Trophoblast cell (in vitro differentiated cells and primary cell): ENCODE measurements around the gene DGKB.

Experiments used
- DNase-seq, 2 donors: peaks; one replicate each; pipeline ENCODE4 v3.0.0-alpha.2; 2016
- H2AFZ ChIP-seq: 2 replicates; pipeline ENCODE4 v1.6.1; 2013; ENCODE audit warnings: low read length, moderate library complexity, mild to moderate bottlenecking; ENCODE audit not compliant: insufficient read depth, poor library complexity
- H2AK5ac ChIP-seq: 2 replicates; pipeline ENCODE4 v1.6.1; 2013; ENCODE audit warnings: mild to moderate bottlenecking, low read length
- H2BK120ac ChIP-seq: 2 replicates; pipeline ENCODE4 v1.6.1; 2013; ENCODE audit warnings: low read length, mild to moderate bottlenecking, moderate library complexity; ENCODE audit not compliant: insufficient read depth, poor library complexity
- H2BK12ac ChIP-seq: 2 replicates; pipeline ENCODE4 v1.6.1; 2013; ENCODE audit warnings: mild to moderate bottlenecking, low read length, moderate library complexity
- H2BK5ac ChIP-seq: 2 replicates; pipeline ENCODE4 v1.6.1; 2013; ENCODE audit warnings: low read length, low read depth, moderate library complexity, mild to moderate bottlenecking; ENCODE audit not compliant: poor library complexity
- H3K14ac ChIP-seq: 2 replicates; pipeline ENCODE4 v1.6.1; 2013; ENCODE audit warnings: mild to moderate bottlenecking, low read length
- H3K18ac ChIP-seq: 2 replicates; pipeline ENCODE4 v1.6.1; 2013; ENCODE audit warnings: mild to moderate bottlenecking, low read length
- H3K23ac ChIP-seq: 2 replicates; pipeline ENCODE4 v1.6.1; 2013; ENCODE audit warnings: low read length
- H3K27ac ChIP-seq: 2 replicates; pipeline ENCODE4 v1.5.1; 2013; ENCODE audit warnings: low read depth, mild to moderate bottlenecking, inconsistent platforms, low read length, moderate library complexity
- H3K27me3 ChIP-seq: 2 replicates; pipeline ENCODE4 v1.6.1; 2013; ENCODE audit warnings: inconsistent platforms, mild to moderate bottlenecking, low read length, moderate library complexity; ENCODE audit not compliant: insufficient read depth
- H3K36me3 ChIP-seq, 2 experiments: 1 replicate in 1 of 2; 2 replicates in 1 of 2; pipeline ENCODE4 v1.6.1; 2013; ENCODE audit warnings: low read length in 2 of 2, mild to moderate bottlenecking in 2 of 2, moderate library complexity in 1 of 2; ENCODE audit not compliant: insufficient read depth in 2 of 2, control insufficient read depth in 1 of 2
- H3K4ac ChIP-seq: 2 replicates; pipeline ENCODE4 v1.6.1; 2013; ENCODE audit warnings: low read depth, mild to moderate bottlenecking, low read length, moderate library complexity
- H3K4me1 ChIP-seq, 2 experiments: 1 replicate in 1 of 2; 2 replicates in 1 of 2; pipeline ENCODE4 v1.6.1; 2013; ENCODE audit warnings: low read length in 2 of 2, mild to moderate bottlenecking in 2 of 2, moderate library complexity in 1 of 2; ENCODE audit not compliant: insufficient read depth in 2 of 2, control insufficient read depth in 1 of 2
- H3K4me2 ChIP-seq: 2 replicates; pipeline ENCODE4 v1.6.1; 2013; ENCODE audit warnings: inconsistent platforms, mild to moderate bottlenecking, low read length, moderate library complexity
- H3K4me3 ChIP-seq: 2 replicates; pipeline ENCODE4 v1.5.1; 2013; ENCODE audit warnings: mild to moderate bottlenecking, low read depth, low read length, inconsistent platforms
- H3K79me1 ChIP-seq: one replicate; pipeline ENCODE4 v1.6.1; 2013; ENCODE audit warnings: low read length
- H3K79me2 ChIP-seq: 2 replicates; pipeline ENCODE4 v1.6.1; 2013; ENCODE audit warnings: low read length, mild to moderate bottlenecking; ENCODE audit not compliant: control insufficient read depth, insufficient read depth, poor library complexity
- H3K9ac ChIP-seq: 2 replicates; pipeline ENCODE4 v1.6.1; 2013; ENCODE audit warnings: mild to moderate bottlenecking, low read length
- H3K9me3 ChIP-seq: 2 replicates; pipeline ENCODE4 v1.6.1; 2013; ENCODE audit warnings: low read depth, mild to moderate bottlenecking, control low read depth, inconsistent platforms, low read length; ENCODE audit not compliant: insufficient read depth
- H4K12ac ChIP-seq: 2 replicates; pipeline ENCODE4 v1.6.1; 2013; ENCODE audit warnings: low read depth, mild to moderate bottlenecking, low read length, moderate library complexity
- H4K8ac ChIP-seq: 2 replicates; pipeline ENCODE4 v1.6.1; 2013; ENCODE audit warnings: low read depth, mild to moderate bottlenecking, low read length, moderate library complexity
- H4K91ac ChIP-seq: one replicate; pipeline ENCODE4 v1.6.1; 2013; ENCODE audit warnings: low read depth, mild to moderate bottlenecking, low read length, moderate library complexity
- WGBS: extraction: QIAGEN DNeasy Blood & Tissue Kit; methylation state at CpG from one replicate; pipeline ENCODE4 v1.1.7; 2013; ENCODE audit warnings: missing lambda C conversion rate; ENCODE audit not compliant: insufficient read length, insufficient coverage; ENCODE audit errors: extremely low coverage; 5-methylcytosine and 5-hydroxymethylcytosine counted together

Gene DGKB

DNA sequence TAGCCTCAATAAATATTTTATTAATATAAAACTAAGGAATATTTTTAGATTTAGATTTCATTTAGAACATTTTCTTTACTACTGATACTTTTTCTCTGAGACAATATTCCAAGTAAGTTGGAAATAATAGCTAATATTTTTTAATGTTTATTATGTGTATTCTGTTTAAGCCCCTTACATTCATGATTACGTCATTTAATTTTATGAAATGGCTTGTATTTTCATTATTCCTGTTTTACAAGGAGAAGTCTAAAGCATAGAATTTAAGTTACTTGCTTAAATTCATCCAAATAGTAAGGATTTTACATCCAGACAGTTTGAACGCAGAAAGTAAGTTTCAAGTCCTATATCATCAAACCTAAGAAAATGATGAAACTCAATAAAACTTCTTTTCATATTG is 6.1 kb downstream of the DGKB start:
- H3K4me1 ChIP-seq = no peaks in the 10 kb centered on the region
- DNase-seq = no peak
- no peak overlapping the region for H4K8ac ChIP-seq
- WGBS = no CpG with 5 or more reads among the region's 2 CpGs
- no peak overlapping the region for H2BK120ac ChIP-seq
- no peak overlapping the region for H3K23ac ChIP-seq
- no peak overlapping the region for H3K4me3 ChIP-seq
- H2BK5ac ChIP-seq = no peak overlapping the region
- no peak overlapping the region for H4K91ac ChIP-seq
- H3K4me2 ChIP-seq = no peak overlapping the region
- H3K27me3 ChIP-seq = no peaks in the 10 kb centered on the region
- no peak overlapping the region for H4K12ac ChIP-seq
- H3K9ac ChIP-seq = no peak overlapping the region
- no peak overlapping the region for H3K4ac ChIP-seq
- no peak overlapping the region for H2AK5ac ChIP-seq
- no peaks in the 10 kb centered on the region for H3K79me2 ChIP-seq
- H3K9me3 ChIP-seq = no peaks in the 10 kb centered on the region
- H3K79me1 ChIP-seq = no peaks in the 10 kb centered on the region
- H3K36me3 ChIP-seq = no peaks in the 10 kb centered on the region
- H3K14ac ChIP-seq = no peak overlapping the region
- H2BK12ac ChIP-seq = no peak overlapping the region
- no peak overlapping the region for H2AFZ ChIP-seq
- H3K27ac ChIP-seq = no peak overlapping the region
- no peak overlapping the region for H3K18ac ChIP-seq

DNA sequence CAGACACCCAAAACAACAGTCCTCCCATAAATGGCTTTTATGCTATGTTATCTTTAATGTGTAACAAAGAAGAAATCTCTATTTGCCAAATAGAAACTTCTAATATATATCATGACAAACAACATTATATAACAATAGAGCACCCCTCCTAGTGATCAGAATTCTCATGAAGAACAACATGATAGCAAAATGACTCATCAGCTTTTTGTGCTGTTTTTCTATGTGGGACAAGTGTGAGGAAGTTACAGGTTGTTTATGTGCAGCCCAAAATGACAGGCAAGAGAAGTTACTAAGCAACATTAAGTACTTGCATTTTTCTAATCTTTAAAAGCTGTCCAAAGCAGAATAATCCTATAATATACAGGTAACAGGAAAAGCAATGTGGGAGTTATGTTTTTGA is 7.7 kb downstream of the DGKB start:
- Histone ChIP-seq H3K4ac (no peak overlapping the region), H3K23ac (no peak overlapping the region), H3K79me1 (no peaks in the 10 kb centered on the region), H2BK5ac (no peak overlapping the region), H3K9me3 (no peaks in the 10 kb centered on the region), H4K8ac (no peak overlapping the region), H3K18ac (no peak overlapping the region), H4K12ac (no peak overlapping the region), H3K36me3 (no peaks in the 10 kb centered on the region), H3K27ac (no peak overlapping the region), H2AFZ (no peak overlapping the region), H2BK12ac (no peak overlapping the region), H3K79me2 (no peaks in the 10 kb centered on the region), H3K14ac (no peak overlapping the region), H3K27me3 (no peaks in the 10 kb centered on the region), H3K4me1 (no peaks in the 10 kb centered on the region), H3K9ac (no peak overlapping the region), H2AK5ac (no peak overlapping the region), H3K4me2 (no peak overlapping the region), H2BK120ac (no peak overlapping the region), H3K4me3 (no peak overlapping the region), H4K91ac (no peak overlapping the region)
- no peak for DNase-seq

DNA sequence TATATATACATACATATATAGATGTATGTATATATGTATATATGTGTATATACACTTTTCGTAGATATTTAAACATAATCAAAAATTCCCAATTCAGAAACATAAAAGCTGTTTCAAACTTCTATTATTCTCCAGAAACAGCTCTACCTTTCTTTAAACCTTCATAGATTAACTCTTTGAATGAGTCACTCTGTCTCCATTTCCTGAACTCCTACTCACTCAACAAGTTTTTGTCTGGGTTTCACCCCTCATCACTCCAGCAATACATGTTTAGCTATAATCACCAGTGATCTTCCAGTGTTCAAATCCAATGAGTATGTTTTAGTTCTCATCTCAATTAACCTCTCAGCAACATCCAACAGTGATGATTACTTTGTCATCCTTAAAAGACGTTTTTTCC is 9.6 kb downstream of the DGKB start:
- Histone ChIP-seq H3K27ac (no peak overlapping the region), H3K36me3 (no peaks in the 10 kb centered on the region), H2BK120ac (no peak overlapping the region), H2BK5ac (no peak overlapping the region), H3K14ac (no peak overlapping the region), H3K9ac (no peak overlapping the region), H4K91ac (no peak overlapping the region), H3K18ac (no peak overlapping the region), H2AK5ac (no peak overlapping the region), H3K4me3 (no peak overlapping the region), H4K12ac (no peak overlapping the region), H3K23ac (no peak overlapping the region), H2BK12ac (no peak overlapping the region), H3K79me2 (no peaks in the 10 kb centered on the region), H3K79me1 (no peaks in the 10 kb centered on the region), H3K4me1 (no peaks in the 10 kb centered on the region), H3K27me3 (no peaks in the 10 kb centered on the region), H4K8ac (no peak overlapping the region), H3K4me2 (no peak overlapping the region), H2AFZ (no peak overlapping the region), H3K9me3 (no peaks in the 10 kb centered on the region), H3K4ac (no peak overlapping the region)
- DNase-seq = no peak
- WGBS = no CpG with 5 or more reads among the region's 2 CpGs

DNA sequence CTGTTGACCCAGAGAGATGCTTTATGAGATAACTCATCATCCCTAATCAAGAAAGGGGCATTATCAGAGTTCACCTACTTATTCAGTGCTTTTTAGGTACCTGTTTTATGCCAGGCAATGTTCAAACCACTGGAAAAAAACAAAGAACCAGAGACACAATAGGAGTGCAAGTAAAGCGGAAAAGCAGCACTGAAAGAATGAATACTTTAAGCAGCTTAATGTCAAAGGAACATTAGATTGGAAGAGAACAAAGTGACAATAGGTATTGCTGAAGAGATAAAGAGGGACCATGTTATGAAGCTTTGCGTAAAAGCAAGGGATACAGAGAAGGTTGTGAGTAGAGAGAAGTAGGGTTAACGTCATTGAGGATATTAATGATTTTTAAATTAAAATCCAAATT is 11.3 kb downstream of the DGKB start:
- Histone ChIP-seq H4K12ac (no peak overlapping the region), H2BK120ac (no peak overlapping the region), H3K4ac (no peak overlapping the region), H3K27ac (no peak overlapping the region), H2BK12ac (no peak overlapping the region), H3K4me1 (no peaks in the 10 kb centered on the region), H3K9ac (no peak overlapping the region), H3K18ac (no peak overlapping the region), H3K79me1 (no peaks in the 10 kb centered on the region), H3K23ac (no peak overlapping the region), H2BK5ac (no peak overlapping the region), H2AFZ (no peak overlapping the region), H3K4me2 (no peak overlapping the region), H4K91ac (no peak overlapping the region), H4K8ac (no peak overlapping the region), H3K36me3 (no peaks in the 10 kb centered on the region), H3K4me3 (no peak overlapping the region), H3K79me2 (no peaks in the 10 kb centered on the region), H3K9me3 (no peaks in the 10 kb centered on the region), H2AK5ac (no peak overlapping the region), H3K14ac (no peak overlapping the region), H3K27me3 (no peaks in the 10 kb centered on the region)
- WGBS = no CpG with 5 or more reads among the region's 3 CpGs
- DNase-seq = no peak

DNA sequence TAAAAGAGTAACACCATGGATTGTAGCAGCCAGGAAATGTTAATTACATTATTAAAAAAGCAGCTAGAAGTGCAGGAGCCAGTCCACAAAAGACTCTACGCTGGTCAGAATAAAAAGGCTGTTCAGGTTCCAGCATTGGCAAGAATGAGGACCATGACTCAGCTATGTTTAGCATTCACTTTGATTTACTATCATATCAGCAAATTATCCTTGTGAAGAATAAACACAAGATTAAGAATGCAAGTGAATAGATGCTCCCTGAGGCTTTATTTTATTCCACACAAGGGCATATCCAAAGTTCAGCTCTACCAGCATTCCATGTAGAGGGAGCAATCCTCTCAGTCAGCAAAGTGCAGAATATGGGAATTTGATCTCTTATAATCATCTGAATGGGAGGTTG is 13.6 kb downstream of the DGKB start:
- Histone ChIP-seq H3K27ac (no peak overlapping the region), H3K9me3 (no peaks in the 10 kb centered on the region), H3K4me1 (no peaks in the 10 kb centered on the region), H3K36me3 (no peaks in the 10 kb centered on the region), H3K18ac (no peak overlapping the region), H2BK120ac (no peak overlapping the region), H3K4me2 (no peak overlapping the region), H2AFZ (no peak overlapping the region), H2BK5ac (no peak overlapping the region), H3K79me1 (no peaks in the 10 kb centered on the region), H4K8ac (no peak overlapping the region), H4K12ac (no peak overlapping the region), H3K4ac (no peak overlapping the region), H3K9ac (no peak overlapping the region), H3K79me2 (no peaks in the 10 kb centered on the region), H4K91ac (no peak overlapping the region), H2BK12ac (no peak overlapping the region), H3K23ac (no peak overlapping the region), H3K4me3 (no peak overlapping the region), H2AK5ac (no peak overlapping the region), H3K27me3 (no peaks in the 10 kb centered on the region), H3K14ac (no peak overlapping the region)
- no peak for DNase-seq
- WGBS = no CpG with 5 or more reads among the region's 1 CpG
